K562 (cell line): ENCODE measurements around the gene ILKAP. TPM values are rescaled to one million over a fixed set of nuclear protein-coding genes. Genes with fewer than 3 reads are reported as not detected.
A peak's percentile ranks its signal among the peaks of the same experiment; 100 is the strongest.

ENCODE experiments used
- ARID3B ChIP-seq: fragments of 250-450 bp; sonication (Bioruptor Pico); IDR thresholded peaks from 2 replicates; pipeline ENCODE4 v1.4.0; 2020; ENCODE audit warnings: borderline replicate concordance
- BCL6 ChIP-seq: fragments of 250-450 bp; sonication (Bioruptor Pico); IDR thresholded peaks from 2 replicates; pipeline ENCODE4 v1.4.0; 2020
- BRF1 ChIP-seq: IDR thresholded peaks from 3 replicates; pipeline ENCODE4 v1.6.1; 2011; ENCODE audit warnings: borderline replicate concordance, mild to moderate bottlenecking; ENCODE audit not compliant: insufficient read length; ENCODE audit errors: extremely low read depth
- CTBP1 ChIP-seq: fragments of 450-650 bp; IDR thresholded peaks from 2 replicates; pipeline ENCODE4 v1.6.1; 2016; ENCODE audit warnings: borderline replicate concordance
- ESRRA ChIP-seq: fragments of 450-650 bp; IDR thresholded peaks from 2 replicates; pipeline ENCODE4 v1.6.1; 2014; ENCODE audit warnings: low read depth, mild to moderate bottlenecking, moderate library complexity, borderline replicate concordance
- ESRRB ChIP-seq: fragments of 250-450 bp; sonication (Bioruptor Pico); IDR thresholded peaks from 2 replicates; pipeline ENCODE4 v1.5.0; 2020; ENCODE audit warnings: mild to moderate bottlenecking, moderate library complexity, borderline replicate concordance
- GMEB1 ChIP-seq: fragments of 250-450 bp; sonication (Bioruptor Pico); IDR thresholded peaks from 2 replicates; pipeline ENCODE4 v1.4.0; 2020; ENCODE audit warnings: mild to moderate bottlenecking
- IRF1 ChIP-seq: sonication (generic); formaldehyde crosslinking; IDR thresholded peaks from 2 replicates; pipeline ENCODE4 v1.8.0; 2022; ENCODE audit warnings: missing genetic modification reagents, mild to moderate bottlenecking, borderline replicate concordance
- L3MBTL2 ChIP-seq: fragments of 450-650 bp; IDR thresholded peaks from 2 replicates; pipeline ENCODE4 v1.6.1; 2016; ENCODE audit warnings: mild to moderate bottlenecking, moderate library complexity
- NFIC ChIP-seq: fragments of 450-650 bp; IDR thresholded peaks from 2 replicates; pipeline ENCODE4 v1.6.1; 2017; ENCODE audit warnings: mild to moderate bottlenecking, inconsistent platforms
- PPARD ChIP-seq: fragments of 250-450 bp; sonication (Bioruptor Pico); IDR thresholded peaks from 2 replicates; pipeline ENCODE4 v1.8.0; 2022; ENCODE audit warnings: inconsistent platforms, mild to moderate bottlenecking, moderate library complexity
- SETDB1 ChIP-seq: IDR thresholded peaks from one replicate; pipeline ENCODE4 v1.6.1; 2012; ENCODE audit warnings: low read length, control low read depth, inconsistent platforms
- TAL1 ChIP-seq: fragments of 450-650 bp; IDR thresholded peaks from 2 replicates; pipeline ENCODE4 v1.6.1; 2016; ENCODE audit warnings: mild to moderate bottlenecking
- TCF3 ChIP-seq: sonication (generic); formaldehyde crosslinking; IDR thresholded peaks from 2 replicates; pipeline ENCODE4 v1.4.0; 2020; ENCODE audit warnings: mild to moderate bottlenecking, missing genetic modification reagents
- TRIM28 ChIP-seq: fragments of 450-650 bp; IDR thresholded peaks from 2 replicates; pipeline ENCODE4 v1.6.1; 2017
- TSHZ1 ChIP-seq: fragments of 250-450 bp; sonication (Bioruptor Pico); IDR thresholded peaks from 2 replicates; pipeline ENCODE4 v1.4.0; 2020; ENCODE audit warnings: mild to moderate bottlenecking, moderate library complexity
- ZBTB1 ChIP-seq: sonication (generic); formaldehyde crosslinking; IDR thresholded peaks from 2 replicates; pipeline ENCODE4 v1.8.1; 2023; ENCODE audit warnings: missing genetic modification reagents, low read depth, mild to moderate bottlenecking, borderline replicate concordance
- ZNF124 ChIP-seq: sonication (generic); formaldehyde crosslinking; IDR thresholded peaks from 2 replicates; pipeline ENCODE4 v1.8.1; 2022; ENCODE audit warnings: missing genetic modification reagents
- ZNF175 ChIP-seq: fragments of 200-800 bp; sonication (Bioruptor generic); IDR thresholded peaks from 2 replicates; pipeline ENCODE4 v1.6.1; 2016; ENCODE audit warnings: low read depth, mild to moderate bottlenecking, missing genetic modification characterization, missing compliant biosample characterization
- ZNF224 ChIP-seq: sonication (generic); formaldehyde crosslinking; IDR thresholded peaks from 2 replicates; pipeline ENCODE4 v1.8.0; 2022; ENCODE audit warnings: mild to moderate bottlenecking, missing genetic modification reagents
- ZNF507 ChIP-seq: conservative IDR thresholded peaks from 2 replicates; pipeline ENCODE4 v1.6.1; 2017; ENCODE audit warnings: missing genetic modification characterization, missing compliant biosample characterization
- ZNF57 ChIP-seq: fragments of 450-650 bp; formaldehyde crosslinking; IDR thresholded peaks from 2 replicates; pipeline ENCODE4 v1.4.0; 2020; ENCODE audit warnings: mild to moderate bottlenecking, moderate library complexity
- polyA plus RNA-seq, 8 experiments: library from polyadenylated mRNA; depleted of rRNA in 4 of 8; stranded (reverse) in 5 of 8; unstranded in 3 of 8; fragments of >200 nt; fragmentation: Nextera tagmentation in 2 of 8; fragmentation: Illumina TruSeq in 1 of 8; extraction: Ambion mirVana in 2 of 8; extraction: Trizol in 1 of 8; gene quantifications; 2 replicates each; pipeline versions ENCODE4 v1.2.1 to v1.2.3, GENCODE V29; 2011 to 2014; ENCODE audit warnings: inconsistent platforms in 1 of 8, missing spikeins in 1 of 8
- total RNA-seq, 7 experiments: library from RNA; depleted of rRNA in 6 of 7; stranded (reverse); fragments of >200 nt in 6 of 7; fragmentation: Illumina TruSeq in 2 of 7; extraction: Trizol in 2 of 7; gene quantifications; 2 replicates each; pipeline versions ENCODE4 v1.2.1 to v1.2.3, GENCODE V29; 2011 to 2021; ENCODE audit warnings: low replicate concordance in 1 of 7

ILKAP gene
- total and polyA plus RNA-seq, 9 of the 15 experiments (the other 6 are each of a cell fraction or from before 2014, with no cell fraction given) = 3.1 to 43.9 (median 20.7) TPM

GRCh38 chr2:238203973-238204683 is 633 bp upstream of the ILKAP start (continued):
- TF ChIP-seq GMEB1 (CRISPR knock-in tag) (no peak), TCF3 (peak; percentile 62), PPARD (CRISPR knock-in tag) (no peak), TSHZ1 (CRISPR knock-in tag) (no peak), ZNF507 (tag) (no peak), ESRRA (peak; percentile 85; the same call in 1 of the 2 replicates), BCL6 (CRISPR knock-in tag) (no peak), ESRRB (CRISPR knock-in tag) (no peak), TAL1 (peak; percentile 59), NFIC (0 out of 2 replicates have a peak, but pooled peaks have one; percentile 1), TRIM28 (no peak), L3MBTL2 (0 out of 2 replicates have a peak, but pooled peaks have one; percentile 3), ZNF57 (CRISPR knock-in tag) (no peak), ZNF224 (CRISPR knock-in tag) (no peak), SETDB1 (no peak), BRF1 (no peak), ARID3B (CRISPR knock-in tag) (no peak), ZNF175 (CRISPR knock-in tag) (no peak), ZNF124 (CRISPR knock-in tag) (no peak), ZBTB1 (CRISPR knock-in tag) (no peak; the same call in 1 of the 2 replicates), IRF1 (CRISPR knock-in tag) (no peak), CTBP1 (0 out of 2 replicates have a peak, but pooled peaks have one; percentile 42)
